HepG2 (cell line): ENCODE results near the gene CHST14. TPM values are rescaled to one million over a fixed set of nuclear protein-coding genes. Genes with fewer than 3 reads are reported as not detected.

Experiments used
- ATAC-seq: fragments of 200-7000 bp; cut with Tn5 transposase; 3 replicates; pipeline ENCODE4 v1.9.1; 2020; ENCODE audit warnings: mild to moderate bottlenecking, moderate library complexity
- BruUV-seq: library from RNA; stranded (reverse); fragments of 400-500 nt; replicated peaks from 2 replicates; lab custom pipeline; 2021; lab: Mats Ljungman, UMichigan
- CTCF ChIA-PET: fragments of 300-600 bp; formaldehyde crosslinking; extraction: SDS; loops from one replicate; lab custom pipeline; 2021; ENCODE audit warnings: low total read pairs, inconsistent platforms, low intra/inter-chr PET ratio; lab: Yijun Ruan, JAX
- POLR2A ChIA-PET: fragments of 350-600 bp; sonication (Branson Sonifier 250); formaldehyde crosslinking; loops from one replicate; lab custom pipeline; 2020; ENCODE audit warnings: antibody characterized with exemption, inconsistent platforms; lab: Yijun Ruan, JAX
- DNase-seq: peaks from one replicate; pipeline ENCODE4 v3.0.0-alpha.2; 2015; ENCODE audit warnings: low spot score
- FAIRE-seq: peaks from 3 replicates; lab custom pipeline; 2011; peaks lifted over from hg19 to GRCh38; lab: Jason Lieb, UNC
- H2AFZ ChIP-seq: one replicate; pipeline ENCODE4 v1.6.1; 2011; ENCODE audit warnings: low read length, inconsistent platforms
- H3K27ac ChIP-seq: fragments of 300-600 bp; 3 replicates; pipeline ENCODE4 v1.8.0; 2011; ENCODE audit warnings: mixed run types, mild to moderate bottlenecking, mixed read lengths, low read length, inconsistent platforms; ENCODE audit not compliant: insufficient read depth; ENCODE audit errors: extremely low read length
- H3K27me3 ChIP-seq, 2 experiments: fragments of 200-600 bp in 1 of 2; 2 replicates in 1 of 2; 3 replicates in 1 of 2; pipeline versions ENCODE4 v1.6.0 to v1.8.0; 2011; ENCODE audit warnings: low read length in 2 of 2, mild to moderate bottlenecking in 2 of 2, moderate library complexity in 2 of 2, inconsistent platforms in 1 of 2; ENCODE audit not compliant: insufficient read depth in 2 of 2, control insufficient read depth in 1 of 2
- H3K36me3 ChIP-seq, 2 experiments: fragments of 200-600 bp in 1 of 2; replicated peaks in 1 of 2; 2 replicates in 1 of 2; 3 replicates in 1 of 2; pipeline versions ENCODE4 v1.5.1 to v1.8.0; 2011; ENCODE audit warnings: low read length in 2 of 2, inconsistent platforms in 1 of 2; ENCODE audit not compliant: insufficient read depth in 2 of 2, control insufficient read depth in 1 of 2
- H3K4me1 ChIP-seq: 2 replicates; pipeline ENCODE4 v1.5.1; 2012; ENCODE audit warnings: low read length, inconsistent platforms; ENCODE audit not compliant: insufficient read depth
- H3K4me2 ChIP-seq: 2 replicates; pipeline ENCODE4 v1.6.0; 2011; ENCODE audit warnings: low read depth, low read length, inconsistent platforms
- H3K4me3 ChIP-seq, 3 experiments: fragments of 200-600 bp in 1 of 3; sonication (generic), shearing (Covaris generic) in 1 of 3; replicated peaks in 1 of 3; 2 replicates each; pipeline ENCODE4 v1.5.1; 2011 to 2016; ENCODE audit warnings: low read length in 3 of 3, inconsistent platforms in 2 of 3, low read depth in 2 of 3, mild to moderate bottlenecking in 2 of 3, control low read depth in 1 of 3, mixed read lengths in 1 of 3; ENCODE audit not compliant: insufficient read depth in 1 of 3
- H3K79me2 ChIP-seq: one replicate; pipeline ENCODE4 v1.6.1; 2011; ENCODE audit warnings: low read length, inconsistent platforms; ENCODE audit not compliant: insufficient read depth
- H3K9ac ChIP-seq: 2 replicates; pipeline ENCODE4 v1.6.0; 2011; ENCODE audit warnings: mild to moderate bottlenecking, low read depth, low read length, inconsistent platforms; ENCODE audit not compliant: insufficient read depth
- H3K9me3 ChIP-seq: 2 replicates; pipeline ENCODE4 v1.5.1; 2012; ENCODE audit warnings: mild to moderate bottlenecking, low read length
- H4K20me1 ChIP-seq: 2 replicates; pipeline ENCODE4 v1.6.0; 2011; ENCODE audit warnings: inconsistent platforms, mild to moderate bottlenecking, low read length, moderate library complexity; ENCODE audit not compliant: insufficient read depth
- ERF ChIP-seq: IDR thresholded peaks from 2 replicates; pipeline ENCODE4 v1.6.1; 2018; ENCODE audit warnings: missing biosample characterization, missing genetic modification reagents
- JUN ChIP-seq: sonication (generic); formaldehyde crosslinking; IDR thresholded peaks from 2 replicates; pipeline ENCODE4 v1.4.0; 2020; ENCODE audit warnings: mild to moderate bottlenecking, missing genetic modification reagents
- MLLT10 ChIP-seq: sonication (generic); formaldehyde crosslinking; IDR thresholded peaks from 2 replicates; pipeline ENCODE4 v1.4.0; 2020; ENCODE audit warnings: missing genetic modification reagents
- NFRKB ChIP-seq: fragments of 450-650 bp; IDR thresholded peaks from 2 replicates; pipeline ENCODE4 v1.6.1; 2017
- NR3C1 ChIP-seq: sonication (generic); formaldehyde crosslinking; IDR thresholded peaks from 2 replicates; pipeline ENCODE4 v1.4.0; 2020; ENCODE audit warnings: missing genetic modification reagents
- PHF8 ChIP-seq: sonication (generic); formaldehyde crosslinking; IDR thresholded peaks from 2 replicates; pipeline ENCODE4 v1.5.0; 2020; ENCODE audit warnings: missing genetic modification reagents
- RBM39 ChIP-seq: fragments of 200-400 bp; formaldehyde crosslinking; IDR thresholded peaks from one replicate; pipeline ENCODE4 v1.6.1; 2018; ENCODE audit warnings: antibody characterized with exemption, mild to moderate bottlenecking, low read depth, low read length; ENCODE audit not compliant: poor library complexity, severe bottlenecking
- SMYD3 ChIP-seq: sonication (generic); formaldehyde crosslinking; IDR thresholded peaks from 2 replicates; pipeline ENCODE4 v1.8.1; 2023; ENCODE audit warnings: mild to moderate bottlenecking, missing genetic modification reagents
- SP5 ChIP-seq: IDR thresholded peaks from 2 replicates; pipeline ENCODE4 v1.6.1; 2016; ENCODE audit warnings: low read depth, borderline replicate concordance
- SPEN ChIP-seq: sonication (generic); formaldehyde crosslinking; IDR thresholded peaks from 2 replicates; pipeline ENCODE4 v1.5.1; 2020; ENCODE audit warnings: low read depth, mild to moderate bottlenecking, missing genetic modification reagents
- SYNCRIP ChIP-seq: fragments of 200-400 bp; formaldehyde crosslinking; IDR thresholded peaks from 2 replicates; pipeline ENCODE4 v1.6.1; 2018; ENCODE audit warnings: mild to moderate bottlenecking, low read depth, low read length; ENCODE audit not compliant: insufficient read depth
- ZNF121 ChIP-seq: sonication (generic); formaldehyde crosslinking; IDR thresholded peaks from 2 replicates; pipeline ENCODE4 v1.5.0; 2020; ENCODE audit warnings: mild to moderate bottlenecking, missing genetic modification reagents
- ZNF556 ChIP-seq: sonication (generic); formaldehyde crosslinking; IDR thresholded peaks from 2 replicates; pipeline ENCODE4 v1.4.0; 2020; ENCODE audit warnings: mild to moderate bottlenecking, missing genetic modification reagents, borderline replicate concordance
- ZNF558 ChIP-seq: sonication (generic); formaldehyde crosslinking; IDR thresholded peaks from 2 replicates; pipeline ENCODE4 v1.9.0; 2022; ENCODE audit warnings: mild to moderate bottlenecking, missing genetic modification reagents, borderline replicate concordance
- WGBS: methylation state at CpG from one replicate; pipeline ENCODE4 v1.1.6; 2017; ENCODE audit warnings: low lambda C conversion rate; 5-methylcytosine and 5-hydroxymethylcytosine counted together
- in situ Hi-C: cut with HindIII; loops from 2 replicates; pipeline ENCODE4 v1.10.0; 2017; ENCODE audit warnings: low pct_unique_long_range_greater_than_20kb; ENCODE audit not compliant: extremely low pct_ligation_motif_present
- intact Hi-C: fragments of 100-400 bp; cut with micrococcal nuclease; formaldehyde crosslinking; loops from one replicate; pipeline ENCODE4 v1.10.0; 2022; ENCODE audit not compliant: unreplicated experiment
- polyA plus RNA-seq, 8 experiments: library from polyadenylated mRNA; depleted of rRNA in 3 of 8; stranded (reverse) in 7 of 8; unstranded in 1 of 8; fragments of >200 nt; fragmentation: Illumina TruSeq in 4 of 8; extraction: Trizol in 4 of 8; gene quantifications; 2 replicates each; pipeline versions ENCODE4 v1.2.1 to v1.2.3, GENCODE V29; 2011 to 2016; ENCODE audit warnings: low read depth in 4 of 8, missing spikeins in 1 of 8, mixed read lengths in 1 of 8; ENCODE audit not compliant: insufficient read depth in 1 of 8
- total RNA-seq, 5 experiments: library from RNA; depleted of rRNA; stranded (reverse); fragments of >200 nt; fragmentation: Illumina TruSeq; extraction: Trizol; gene quantifications; 2 replicates each; pipeline ENCODE4 v1.2.3, GENCODE V29; 2016; ENCODE audit warnings: low read depth in 1 of 5
- TF ChIP-seq, protein P1 (sequence below): sonication (generic); formaldehyde crosslinking; IDR thresholded peaks from 2 replicates; pipeline ENCODE4 v1.5.1; 2020; ENCODE audit warnings: missing genetic modification reagents, mild to moderate bottlenecking, borderline replicate concordance

CHST14 gene
- total and polyA plus RNA-seq, 2 of the 13 experiments (the other 11 are each of a cell fraction or from before 2014, with no cell fraction given): 8.9 to 12.4 TPM

DNA sequence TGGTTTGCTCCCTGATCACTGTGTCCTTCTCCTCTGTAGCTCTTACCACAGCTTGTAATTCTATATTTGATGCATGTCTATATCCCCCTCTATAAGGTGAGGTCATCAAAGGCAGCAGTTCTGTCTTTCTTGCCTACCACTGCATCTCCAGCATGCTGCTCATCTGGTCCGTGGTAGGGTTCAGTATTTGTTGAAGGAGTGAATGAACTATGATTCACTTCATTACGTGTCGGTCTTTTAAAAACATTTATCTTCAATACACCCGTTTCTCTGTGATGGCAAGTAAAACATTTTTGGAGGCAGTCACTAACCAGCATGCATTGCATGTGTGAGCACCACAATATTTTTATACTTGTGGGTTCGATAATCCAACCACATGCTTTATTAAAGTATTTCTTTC lies 27.6 kb downstream of the CHST14 start:
- Histone ChIP-seq H3K4me2 (no peak overlapping the region), H3K36me3 (no peaks in the 10 kb centered on the region), H3K9ac (no peak overlapping the region), H3K79me2 (no peaks in the 10 kb centered on the region), H3K4me1 (no peaks in the 10 kb centered on the region)
- intact Hi-C loops: no loop called here
- no peak for FAIRE-seq
- no peak for TF ChIP-seq SP5 (CRISPR knock-in tag)
- TF ChIP-seq MLLT10 (CRISPR knock-in tag): no peak
- TF ChIP-seq NR3C1 (CRISPR knock-in tag): no peak
- TF ChIP-seq, all 625 proteins: peak for 0
- H2AFZ ChIP-seq: no peak overlapping the region
- DNase-seq (no peak), ATAC-seq (no peak)
- H3K27ac ChIP-seq: no peak overlapping the region
- BruUV-seq: no TSS peak
- H4K20me1 ChIP-seq: no peaks in the 10 kb centered on the region
- ChIA-PET CTCF (no interaction called here), POLR2A (no interaction called here)
- in situ Hi-C loops: no loop called here
- no peaks in the 10 kb centered on the region for H3K9me3 ChIP-seq
- H3K4me3 ChIP-seq: no peak overlapping the region
- peaks cover 5 to 16% of the 10 kb centered on the region in 2 experiments; a peak in 2 of 5 replicates for H3K27me3 ChIP-seq
- WGBS: 9% methylated on average over 5 of the region's 5 CpGs

- Histone ChIP-seq H3K4me3 (no peak overlapping the region), H3K9ac (no peak overlapping the region), H3K27ac (no peak overlapping the region), H3K79me2 (no peaks in the 10 kb centered on the region), H3K4me2 (no peak overlapping the region), H2AFZ (no peak overlapping the region), H3K27me3 (peaks cover 5 to 16% of the 10 kb centered on the region in 2 experiments; a peak in 2 of 5 replicates)
- no TSS peak for BruUV-seq
- in situ Hi-C loops: no loop called here
- POLR2A ChIA-PET: no interaction called here
- 21% methylated on average over 4 of the region's 4 CpGs for WGBS
- FAIRE-seq: no peak
- TF ChIP-seq PHF8 (CRISPR knock-in tag) (no peak), SMYD3 (CRISPR knock-in tag) (no peak), RBM39 (no peak), ERF (CRISPR knock-in tag) (no peak), JUN (CRISPR knock-in tag) (no peak), ZNF121 (CRISPR knock-in tag) (no peak), NFRKB (no peak), ZNF556 (CRISPR knock-in tag) (no peak), ZNF558 (no peak), SYNCRIP (no peak), SPEN (no peak)
- TF ChIP-seq, protein P1, sequence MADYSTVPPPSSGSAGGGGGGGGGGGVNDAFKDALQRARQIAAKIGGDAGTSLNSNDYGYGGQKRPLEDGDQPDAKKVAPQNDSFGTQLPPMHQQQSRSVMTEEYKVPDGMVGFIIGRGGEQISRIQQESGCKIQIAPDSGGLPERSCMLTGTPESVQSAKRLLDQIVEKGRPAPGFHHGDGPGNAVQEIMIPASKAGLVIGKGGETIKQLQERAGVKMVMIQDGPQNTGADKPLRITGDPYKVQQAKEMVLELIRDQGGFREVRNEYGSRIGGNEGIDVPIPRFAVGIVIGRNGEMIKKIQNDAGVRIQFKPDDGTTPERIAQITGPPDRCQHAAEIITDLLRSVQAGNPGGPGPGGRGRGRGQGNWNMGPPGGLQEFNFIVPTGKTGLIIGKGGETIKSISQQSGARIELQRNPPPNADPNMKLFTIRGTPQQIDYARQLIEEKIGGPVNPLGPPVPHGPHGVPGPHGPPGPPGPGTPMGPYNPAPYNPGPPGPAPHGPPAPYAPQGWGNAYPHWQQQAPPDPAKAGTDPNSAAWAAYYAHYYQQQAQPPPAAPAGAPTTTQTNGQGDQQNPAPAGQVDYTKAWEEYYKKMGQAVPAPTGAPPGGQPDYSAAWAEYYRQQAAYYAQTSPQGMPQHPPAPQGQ (CRISPR knock-in tag): no peak
- TF ChIP-seq, all 625 proteins: peak for 0
- ATAC-seq (no peak), DNase-seq (no peak)
- H3K9me3 ChIP-seq: no peaks in the 10 kb centered on the region
- CTCF ChIA-PET: no interaction called here
- no peaks in the 10 kb centered on the region for H4K20me1 ChIP-seq
- H3K4me1 ChIP-seq: no peaks in the 10 kb centered on the region
- H3K36me3 ChIP-seq: no peaks in the 10 kb centered on the region
- intact Hi-C loops: no loop called here
Measured at GRCh38 chr15:40498891-40499290, 28.1 kb downstream of the CHST14 start.
